ENCODE data around the gene SCN3B. TPM values are rescaled to one million over a fixed set of nuclear protein-coding genes. Genes with fewer than 3 reads are reported as not detected.

SCN3B gene
- total and polyA plus RNA-seq, 2 donors: 0.14 to 0.84 TPM

- H3K27me3 ChIP-seq (ENCODE audit: control insufficient read depth in 2 of 2, insufficient read depth in 1 of 2, low read length in 1 of 2): no peaks in the 10 kb centered on the region
- 97% methylated on average over 4 of the region's 4 CpGs for WGBS
- no peaks in the 10 kb centered on the region for H3K9me3 ChIP-seq (ENCODE audit: control insufficient read depth in 2 of 2, insufficient read depth in 1 of 2, low read length in 1 of 2)
- H3K36me3 ChIP-seq (ENCODE audit: control insufficient read depth in 2 of 2, insufficient read depth in 2 of 2, low read length in 1 of 2): peaks cover 30 to 57% of the 10 kb centered on the region in 2 donors
- H3K4me1 ChIP-seq (ENCODE audit: control insufficient read depth in 2 of 2, insufficient read depth in 2 of 2, low read length in 2 of 2): no peaks in the 10 kb centered on the region
- H3K4me3 ChIP-seq (ENCODE audit: low read length in 2 of 2): no peak overlapping the region
- DNase-seq (ENCODE audit: low read depth in 6 of 9, low spot score in 9 of 9): no peak
- H3K27ac ChIP-seq (ENCODE audit: low read depth in 1 of 2, low read length in 1 of 2): no peak overlapping the region
Measured at GRCh38 chr11:123594921-123595320, 59.5 kb downstream of the SCN3B start.

GRCh38 chr11:123594188-123594901 is 60.1 kb downstream of the SCN3B start:
- Histone ChIP-seq H3K27ac (ENCODE audit: low read depth in 1 of 2, low read length in 1 of 2) (no peak overlapping the region), H3K4me3 (ENCODE audit: low read length in 2 of 2) (no peak overlapping the region)

GRCh38 chr11:123593570-123593969 is 60.9 kb downstream of the SCN3B start:
- Histone ChIP-seq H3K27me3 (ENCODE audit: control insufficient read depth in 2 of 2, insufficient read depth in 1 of 2, low read length in 1 of 2) (no peaks in the 10 kb centered on the region), H3K27ac (ENCODE audit: low read depth in 1 of 2, low read length in 1 of 2) (no peak overlapping the region), H3K9me3 (ENCODE audit: control insufficient read depth in 2 of 2, insufficient read depth in 1 of 2, low read length in 1 of 2) (no peaks in the 10 kb centered on the region), H3K4me3 (ENCODE audit: low read length in 2 of 2) (no peak overlapping the region), H3K4me1 (ENCODE audit: control insufficient read depth in 2 of 2, insufficient read depth in 2 of 2, low read length in 2 of 2) (no peaks in the 10 kb centered on the region), H3K36me3 (ENCODE audit: control insufficient read depth in 2 of 2, insufficient read depth in 2 of 2, low read length in 1 of 2) (peaks cover 30 to 52% of the 10 kb centered on the region in 2 donors)
- DNase-seq (ENCODE audit: low read depth in 6 of 9, low spot score in 9 of 9): no peak
- 80% methylated on average over 6 of the region's 6 CpGs for WGBS

More at GRCh38 chr11:123594188-123594901, 60.1 kb downstream of the SCN3B start:
- Histone ChIP-seq H3K27me3 (ENCODE audit: control insufficient read depth in 2 of 2, insufficient read depth in 1 of 2, low read length in 1 of 2) (no peaks in the 10 kb centered on the region), H3K36me3 (ENCODE audit: control insufficient read depth in 2 of 2, insufficient read depth in 2 of 2, low read length in 1 of 2) (peaks cover 30 to 60% of the 10 kb centered on the region in 2 donors), H3K9me3 (ENCODE audit: control insufficient read depth in 2 of 2, insufficient read depth in 1 of 2, low read length in 1 of 2) (no peaks in the 10 kb centered on the region), H3K4me1 (ENCODE audit: control insufficient read depth in 2 of 2, insufficient read depth in 2 of 2, low read length in 2 of 2) (no peaks in the 10 kb centered on the region)
- WGBS: 98% methylated on average over 8 of the region's 8 CpGs
- no peak for DNase-seq (ENCODE audit: low read depth in 6 of 9, low spot score in 9 of 9)

GRCh38 chr11:123590296-123590912 is 64.0 kb downstream of the SCN3B start:
- Histone ChIP-seq H3K9me3 (ENCODE audit: control insufficient read depth in 2 of 2, insufficient read depth in 1 of 2, low read length in 1 of 2) (no peaks in the 10 kb centered on the region), H3K27ac (ENCODE audit: low read depth in 1 of 2, low read length in 1 of 2) (no peak overlapping the region), H3K27me3 (ENCODE audit: control insufficient read depth in 2 of 2, insufficient read depth in 1 of 2, low read length in 1 of 2) (no peaks in the 10 kb centered on the region), H3K4me1 (ENCODE audit: control insufficient read depth in 2 of 2, insufficient read depth in 2 of 2, low read length in 2 of 2) (peaks cover 0 to 16% of the 10 kb centered on the region in 2 donors), H3K4me3 (ENCODE audit: low read length in 2 of 2) (no peak overlapping the region), H3K36me3 (ENCODE audit: control insufficient read depth in 2 of 2, insufficient read depth in 2 of 2, low read length in 1 of 2) (peaks cover 20 to 44% of the 10 kb centered on the region in 2 donors)
- peak in 1 of 9 donors; percentile 22 for DNase-seq (ENCODE audit: low read depth in 6 of 9, low spot score in 9 of 9)
- 90% methylated on average over 11 of the region's 11 CpGs for WGBS

GRCh38 chr11:123588864-123589262 is 65.6 kb downstream of the SCN3B start:
- Histone ChIP-seq H3K4me3 (ENCODE audit: low read length in 2 of 2) (no peak overlapping the region), H3K27ac (ENCODE audit: low read depth in 1 of 2, low read length in 1 of 2) (no peak overlapping the region), H3K4me1 (ENCODE audit: control insufficient read depth in 2 of 2, insufficient read depth in 2 of 2, low read length in 2 of 2) (peaks cover 0 to 25% of the 10 kb centered on the region in 2 donors), H3K9me3 (ENCODE audit: control insufficient read depth in 2 of 2, insufficient read depth in 1 of 2, low read length in 1 of 2) (no peaks in the 10 kb centered on the region), H3K36me3 (ENCODE audit: control insufficient read depth in 2 of 2, insufficient read depth in 2 of 2, low read length in 1 of 2) (peaks cover 10 to 33% of the 10 kb centered on the region in 2 donors), H3K27me3 (ENCODE audit: control insufficient read depth in 2 of 2, insufficient read depth in 1 of 2, low read length in 1 of 2) (no peaks in the 10 kb centered on the region)
- 97% methylated on average over 5 of the region's 5 CpGs for WGBS
- DNase-seq (ENCODE audit: low read depth in 6 of 9, low spot score in 9 of 9): no peak

GRCh38 chr11:123588117-123588863 is 66.1 kb downstream of the SCN3B start:
- Histone ChIP-seq H3K9me3 (ENCODE audit: control insufficient read depth in 2 of 2, insufficient read depth in 1 of 2, low read length in 1 of 2) (no peaks in the 10 kb centered on the region), H3K27ac (ENCODE audit: low read depth in 1 of 2, low read length in 1 of 2) (no peak overlapping the region), H3K4me1 (ENCODE audit: control insufficient read depth in 2 of 2, insufficient read depth in 2 of 2, low read length in 2 of 2) (peaks cover 0 to 27% of the 10 kb centered on the region in 2 donors), H3K4me3 (ENCODE audit: low read length in 2 of 2) (no peak overlapping the region), H3K27me3 (ENCODE audit: control insufficient read depth in 2 of 2, insufficient read depth in 1 of 2, low read length in 1 of 2) (no peaks in the 10 kb centered on the region), H3K36me3 (ENCODE audit: control insufficient read depth in 2 of 2, insufficient read depth in 2 of 2, low read length in 1 of 2) (peaks cover 10 to 29% of the 10 kb centered on the region in 2 donors)
- DNase-seq (ENCODE audit: low read depth in 6 of 9, low spot score in 9 of 9): no peak
- 96% methylated on average over 14 of the region's 14 CpGs for WGBS

- no peak for DNase-seq (ENCODE audit: low read depth in 6 of 9, low spot score in 9 of 9)
- 98% methylated on average over 6 of the region's 6 CpGs for WGBS
- H3K27ac ChIP-seq (ENCODE audit: low read depth in 1 of 2, low read length in 1 of 2): no peak overlapping the region
- peaks cover 0 to 27% of the 10 kb centered on the region in 2 donors for H3K4me1 ChIP-seq (ENCODE audit: control insufficient read depth in 2 of 2, insufficient read depth in 2 of 2, low read length in 2 of 2)
- no peaks in the 10 kb centered on the region for H3K9me3 ChIP-seq (ENCODE audit: control insufficient read depth in 2 of 2, insufficient read depth in 1 of 2, low read length in 1 of 2)
- no peak overlapping the region for H3K4me3 ChIP-seq (ENCODE audit: low read length in 2 of 2)
- H3K36me3 ChIP-seq (ENCODE audit: control insufficient read depth in 2 of 2, insufficient read depth in 2 of 2, low read length in 1 of 2): peaks cover 10 to 29% of the 10 kb centered on the region in 2 donors
- H3K27me3 ChIP-seq (ENCODE audit: control insufficient read depth in 2 of 2, insufficient read depth in 1 of 2, low read length in 1 of 2): no peaks in the 10 kb centered on the region
Measured at GRCh38 chr11:123587559-123587958, 66.9 kb downstream of the SCN3B start.

GRCh38 chr11:123587044-123587443 is 67.4 kb downstream of the SCN3B start:
- H3K27me3 ChIP-seq (ENCODE audit: control insufficient read depth in 2 of 2, insufficient read depth in 1 of 2, low read length in 1 of 2): no peaks in the 10 kb centered on the region
- H3K4me1 ChIP-seq (ENCODE audit: control insufficient read depth in 2 of 2, insufficient read depth in 2 of 2, low read length in 2 of 2): peaks cover 0 to 27% of the 10 kb centered on the region in 2 donors
- H3K9me3 ChIP-seq (ENCODE audit: control insufficient read depth in 2 of 2, insufficient read depth in 1 of 2, low read length in 1 of 2): no peaks in the 10 kb centered on the region
- 96% methylated on average over 2 of the region's 2 CpGs for WGBS
- no peak overlapping the region for H3K27ac ChIP-seq (ENCODE audit: low read depth in 1 of 2, low read length in 1 of 2)
- DNase-seq (ENCODE audit: low read depth in 6 of 9, low spot score in 9 of 9): no peak
- H3K36me3 ChIP-seq (ENCODE audit: control insufficient read depth in 2 of 2, insufficient read depth in 2 of 2, low read length in 1 of 2): peaks cover 10 to 32% of the 10 kb centered on the region in 2 donors
- H3K4me3 ChIP-seq (ENCODE audit: low read length in 2 of 2): no peak overlapping the region

GRCh38 chr11:123586568-123586967 is 67.9 kb downstream of the SCN3B start:
- Histone ChIP-seq H3K4me3 (ENCODE audit: low read length in 2 of 2) (no peak overlapping the region), H3K9me3 (ENCODE audit: control insufficient read depth in 2 of 2, insufficient read depth in 1 of 2, low read length in 1 of 2) (no peaks in the 10 kb centered on the region), H3K4me1 (ENCODE audit: control insufficient read depth in 2 of 2, insufficient read depth in 2 of 2, low read length in 2 of 2) (peaks cover 0 to 27% of the 10 kb centered on the region in 2 donors), H3K27ac (ENCODE audit: low read depth in 1 of 2, low read length in 1 of 2) (no peak overlapping the region), H3K27me3 (ENCODE audit: control insufficient read depth in 2 of 2, insufficient read depth in 1 of 2, low read length in 1 of 2) (no peaks in the 10 kb centered on the region), H3K36me3 (ENCODE audit: control insufficient read depth in 2 of 2, insufficient read depth in 2 of 2, low read length in 1 of 2) (peaks cover 10 to 32% of the 10 kb centered on the region in 2 donors)
- peak in 3 of 9 donors; percentile 21 to 37 (median 24) for DNase-seq (ENCODE audit: low read depth in 6 of 9, low spot score in 9 of 9)
- 96% methylated on average over 8 of the region's 8 CpGs for WGBS
